Liver (tissue), 9 donors: ENCODE measurements around the gene SPP2. TPM values are rescaled to one million over a fixed set of nuclear protein-coding genes. Genes with fewer than 3 reads are reported as not detected.

Experiments used
- DNase-seq: peaks from one replicate; pipeline ENCODE4 v3.0.0-alpha.2; 2017; ENCODE audit warnings: low spot score
- H3K27ac ChIP-seq, 2 donors: one replicate each; pipeline ENCODE4 v1.7.0; 2013; ENCODE audit warnings: inconsistent platforms in 2 of 2, low read length in 2 of 2, control low read depth in 1 of 2, low read depth in 1 of 2, mild to moderate bottlenecking in 1 of 2
- H3K27me3 ChIP-seq, 4 donors: one replicate each; pipeline versions ENCODE4 v1.6.1 to v1.7.0; 2013; ENCODE audit warnings: low read length in 3 of 4, inconsistent platforms in 1 of 4, mild to moderate bottlenecking in 1 of 4, moderate library complexity in 1 of 4; ENCODE audit not compliant: control insufficient read depth in 4 of 4, insufficient read depth in 4 of 4
- H3K36me3 ChIP-seq, 4 donors: one replicate each; pipeline versions ENCODE4 v1.6.1 to v1.7.0; 2013; ENCODE audit warnings: low read length in 3 of 4, mild to moderate bottlenecking in 3 of 4, low read depth in 1 of 4, moderate library complexity in 1 of 4; ENCODE audit not compliant: control insufficient read depth in 4 of 4, insufficient read depth in 3 of 4
- H3K4me1 ChIP-seq, 4 donors: one replicate each; pipeline versions ENCODE4 v1.6.1 to v1.7.0; 2013; ENCODE audit warnings: low read length in 3 of 4, mild to moderate bottlenecking in 3 of 4, moderate library complexity in 1 of 4; ENCODE audit not compliant: control insufficient read depth in 4 of 4, insufficient read depth in 4 of 4
- H3K4me3 ChIP-seq, 3 donors: one replicate each; pipeline versions ENCODE4 v1.6.1 to v1.7.0; 2013; ENCODE audit warnings: low read length in 3 of 3, control low read depth in 1 of 3, low read depth in 1 of 3, mild to moderate bottlenecking in 1 of 3
- H3K9ac ChIP-seq, 2 donors: one replicate each; pipeline ENCODE4 v1.7.0; 2013; ENCODE audit warnings: low read length in 2 of 2, mild to moderate bottlenecking in 2 of 2, moderate library complexity in 2 of 2, control low read depth in 1 of 2, low read depth in 1 of 2
- H3K9me3 ChIP-seq, 4 donors: one replicate each; pipeline versions ENCODE4 v1.6.1 to v1.7.0; 2013; ENCODE audit warnings: low read length in 3 of 4; ENCODE audit not compliant: control insufficient read depth in 4 of 4
- EGR1 ChIP-seq, 2 donors: IDR thresholded peaks; 2 replicates each; pipeline ENCODE4 v1.6.1; 2016 to 2018; ENCODE audit warnings: antibody characterized with exemption in 2 of 2, low read depth in 2 of 2
- FOXA2 ChIP-seq: IDR thresholded peaks from 2 replicates; pipeline ENCODE4 v1.6.1; 2016; ENCODE audit warnings: antibody characterized with exemption
- GABPA ChIP-seq, 2 donors: IDR thresholded peaks in 1 of 2; conservative IDR thresholded peaks in 1 of 2; 2 replicates each; pipeline ENCODE4 v1.6.1; 2016; ENCODE audit warnings: antibody characterized with exemption in 2 of 2, mild to moderate bottlenecking in 1 of 2, moderate library complexity in 1 of 2
- HNF4A ChIP-seq, 2 donors: conservative IDR thresholded peaks; 2 replicates each; pipeline ENCODE4 v1.6.1; 2016; ENCODE audit warnings: antibody characterized with exemption in 2 of 2, mild to moderate bottlenecking in 2 of 2
- JUND ChIP-seq, 2 donors: IDR thresholded peaks; 2 replicates each; pipeline ENCODE4 v1.6.1; 2016; ENCODE audit warnings: antibody characterized with exemption in 2 of 2
- RAD21 ChIP-seq, 2 donors: IDR thresholded peaks; 2 replicates each; pipeline ENCODE4 v1.6.1; 2016; ENCODE audit warnings: antibody characterized with exemption in 2 of 2, mild to moderate bottlenecking in 2 of 2
- RXRA ChIP-seq, 2 donors: IDR thresholded peaks; 2 replicates each; pipeline ENCODE4 v1.6.1; 2017 to 2018; ENCODE audit warnings: antibody characterized with exemption in 2 of 2, mild to moderate bottlenecking in 1 of 2
- SP1 ChIP-seq: IDR thresholded peaks from 2 replicates; pipeline ENCODE4 v1.6.1; 2018; ENCODE audit warnings: antibody characterized with exemption, mild to moderate bottlenecking
- TAF1 ChIP-seq: conservative IDR thresholded peaks from 2 replicates; pipeline ENCODE4 v1.6.1; 2016; ENCODE audit warnings: antibody characterized with exemption, mild to moderate bottlenecking
- WGBS: extraction: QIAGEN DNeasy Blood & Tissue Kit; methylation state at CpG from one replicate; pipeline ENCODE4 v1.1.7; 2013; 5-methylcytosine and 5-hydroxymethylcytosine counted together
- polyA plus RNA-seq, 2 donors: library from polyadenylated mRNA; stranded (reverse) in 1 of 2; unstranded in 1 of 2; fragments of 200-250 nt in 1 of 2; fragments of >200 nt in 1 of 2; fragmentation: Nextera tagmentation in 1 of 2; extraction: Ambion mirVana in 1 of 2; gene quantifications; one replicate each; pipeline versions ENCODE4 v1.2.1 to v1.2.3, GENCODE V29; 2013 to 2015
- total RNA-seq, 2 donors: library from RNA; depleted of rRNA; stranded (reverse); fragments of >200 nt; gene quantifications; one replicate each; pipeline ENCODE4 v1.2.3, GENCODE V29; 2014
- TF ChIP-seq, protein P1 (sequence below): IDR thresholded peaks from 2 replicates; pipeline ENCODE4 v1.6.1; 2016; ENCODE audit warnings: antibody characterized with exemption
- TF ChIP-seq, protein P2 (sequence below): IDR thresholded peaks from 2 replicates; pipeline ENCODE4 v1.6.1; 2016; ENCODE audit warnings: antibody characterized with exemption, mild to moderate bottlenecking
- TF ChIP-seq, protein P3 (sequence below): IDR thresholded peaks from 2 replicates; pipeline ENCODE4 v1.6.1; 2016; ENCODE audit warnings: antibody characterized with exemption
- donor health status: healthy.
- donor health status: healthy.
- donor health status: healthy.
- donor health status: healthy.
- donor health status: healthy.

Gene SPP2
- total and polyA plus RNA-seq, 4 donors = 76.7 to 584 (median 147) TPM

GRCh38 chr2:234074751-234075517 is 24.4 kb downstream of the SPP2 start:
- TF ChIP-seq, protein P1, sequence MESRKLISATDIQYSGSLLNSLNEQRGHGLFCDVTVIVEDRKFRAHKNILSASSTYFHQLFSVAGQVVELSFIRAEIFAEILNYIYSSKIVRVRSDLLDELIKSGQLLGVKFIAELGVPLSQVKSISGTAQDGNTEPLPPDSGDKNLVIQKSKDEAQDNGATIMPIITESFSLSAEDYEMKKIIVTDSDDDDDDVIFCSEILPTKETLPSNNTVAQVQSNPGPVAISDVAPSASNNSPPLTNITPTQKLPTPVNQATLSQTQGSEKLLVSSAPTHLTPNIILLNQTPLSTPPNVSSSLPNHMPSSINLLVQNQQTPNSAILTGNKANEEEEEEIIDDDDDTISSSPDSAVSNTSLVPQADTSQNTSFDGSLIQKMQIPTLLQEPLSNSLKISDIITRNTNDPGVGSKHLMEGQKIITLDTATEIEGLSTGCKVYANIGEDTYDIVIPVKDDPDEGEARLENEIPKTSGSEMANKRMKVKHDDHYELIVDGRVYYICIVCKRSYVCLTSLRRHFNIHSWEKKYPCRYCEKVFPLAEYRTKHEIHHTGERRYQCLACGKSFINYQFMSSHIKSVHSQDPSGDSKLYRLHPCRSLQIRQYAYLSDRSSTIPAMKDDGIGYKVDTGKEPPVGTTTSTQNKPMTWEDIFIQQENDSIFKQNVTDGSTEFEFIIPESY = no peak
- no peak for TF ChIP-seq TAF1
- 89% methylated on average over 13 of the region's 13 CpGs for WGBS
- Histone ChIP-seq H3K4me3 (no peak overlapping the region), H3K9ac (no peak overlapping the region), H3K9me3 (no peaks in the 10 kb centered on the region), H3K36me3 (peaks cover 0 to 31% (median 20%) of the 10 kb centered on the region in 4 donors), H3K4me1 (peaks cover 0 to 5% (median 0%) of the 10 kb centered on the region in 4 donors), H3K27me3 (no peaks in the 10 kb centered on the region), H3K27ac (no peak overlapping the region)
- DNase-seq = no peak

- no peak overlapping the region for H3K9ac ChIP-seq
- no peak for DNase-seq
- H3K9me3 ChIP-seq = no peaks in the 10 kb centered on the region
- peaks cover 0 to 5% (median 0%) of the 10 kb centered on the region in 4 donors for H3K4me1 ChIP-seq
- no peak overlapping the region for H3K4me3 ChIP-seq
- H3K36me3 ChIP-seq = peaks cover 0 to 28% (median 18%) of the 10 kb centered on the region in 4 donors
- TF ChIP-seq FOXA2 (no peak), TAF1 (no peak), JUND (IDR thresholded peaks at IDR 0.05) (no peak), GABPA (IDR thresholded peaks at IDR 0.05 in 1 of 2, conservative IDR thresholded peaks at IDR 0.05 in 1 of 2) (no peak), RXRA (IDR thresholded peaks at IDR 0.05) (no peak), RAD21 (IDR thresholded peaks at IDR 0.05) (no peak), HNF4A (conservative IDR thresholded peaks at IDR 0.05) (no peak), SP1 (no peak), EGR1 (IDR thresholded peaks at IDR 0.05; ENCODE audit: low read depth in 2 of 2) (no peak)
- TF ChIP-seq, protein P1 = no peak
- TF ChIP-seq, protein P2, sequence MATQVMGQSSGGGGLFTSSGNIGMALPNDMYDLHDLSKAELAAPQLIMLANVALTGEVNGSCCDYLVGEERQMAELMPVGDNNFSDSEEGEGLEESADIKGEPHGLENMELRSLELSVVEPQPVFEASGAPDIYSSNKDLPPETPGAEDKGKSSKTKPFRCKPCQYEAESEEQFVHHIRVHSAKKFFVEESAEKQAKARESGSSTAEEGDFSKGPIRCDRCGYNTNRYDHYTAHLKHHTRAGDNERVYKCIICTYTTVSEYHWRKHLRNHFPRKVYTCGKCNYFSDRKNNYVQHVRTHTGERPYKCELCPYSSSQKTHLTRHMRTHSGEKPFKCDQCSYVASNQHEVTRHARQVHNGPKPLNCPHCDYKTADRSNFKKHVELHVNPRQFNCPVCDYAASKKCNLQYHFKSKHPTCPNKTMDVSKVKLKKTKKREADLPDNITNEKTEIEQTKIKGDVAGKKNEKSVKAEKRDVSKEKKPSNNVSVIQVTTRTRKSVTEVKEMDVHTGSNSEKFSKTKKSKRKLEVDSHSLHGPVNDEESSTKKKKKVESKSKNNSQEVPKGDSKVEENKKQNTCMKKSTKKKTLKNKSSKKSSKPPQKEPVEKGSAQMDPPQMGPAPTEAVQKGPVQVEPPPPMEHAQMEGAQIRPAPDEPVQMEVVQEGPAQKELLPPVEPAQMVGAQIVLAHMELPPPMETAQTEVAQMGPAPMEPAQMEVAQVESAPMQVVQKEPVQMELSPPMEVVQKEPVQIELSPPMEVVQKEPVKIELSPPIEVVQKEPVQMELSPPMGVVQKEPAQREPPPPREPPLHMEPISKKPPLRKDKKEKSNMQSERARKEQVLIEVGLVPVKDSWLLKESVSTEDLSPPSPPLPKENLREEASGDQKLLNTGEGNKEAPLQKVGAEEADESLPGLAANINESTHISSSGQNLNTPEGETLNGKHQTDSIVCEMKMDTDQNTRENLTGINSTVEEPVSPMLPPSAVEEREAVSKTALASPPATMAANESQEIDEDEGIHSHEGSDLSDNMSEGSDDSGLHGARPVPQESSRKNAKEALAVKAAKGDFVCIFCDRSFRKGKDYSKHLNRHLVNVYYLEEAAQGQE = no peak
- TF ChIP-seq, protein P3, sequence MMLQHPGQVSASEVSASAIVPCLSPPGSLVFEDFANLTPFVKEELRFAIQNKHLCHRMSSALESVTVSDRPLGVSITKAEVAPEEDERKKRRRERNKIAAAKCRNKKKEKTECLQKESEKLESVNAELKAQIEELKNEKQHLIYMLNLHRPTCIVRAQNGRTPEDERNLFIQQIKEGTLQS = no peak
- no peaks in the 10 kb centered on the region for H3K27me3 ChIP-seq
- WGBS = 70% methylated on average over 4 of the region's 4 CpGs
- H3K27ac ChIP-seq = no peak overlapping the region
These were observed 25.0 kb downstream of the SPP2 start for GRCh38 chr2:234075518-234075915.
